Activated CD4-positive, alpha-beta T cell treated with anti-CD3 and anti-CD28 coated beads, Interleukin-2, amount 50 U/mL, for 48 hours (primary cell): Measurements from ENCODE around the gene NEUROD2.

Experiments used
- DNase-seq, 2 experiments: peaks; one replicate each; pipeline ENCODE4 v3.0.0-alpha.2; 2020

Gene NEUROD2

GRCh38 chr17:39634384-39634871 lies 26.7 kb upstream of the NEUROD2 start:
- DNase-seq = no peak

- no peak for DNase-seq
Measured at GRCh38 chr17:39633570-39634183, 26.0 kb upstream of the NEUROD2 start.

DNA sequence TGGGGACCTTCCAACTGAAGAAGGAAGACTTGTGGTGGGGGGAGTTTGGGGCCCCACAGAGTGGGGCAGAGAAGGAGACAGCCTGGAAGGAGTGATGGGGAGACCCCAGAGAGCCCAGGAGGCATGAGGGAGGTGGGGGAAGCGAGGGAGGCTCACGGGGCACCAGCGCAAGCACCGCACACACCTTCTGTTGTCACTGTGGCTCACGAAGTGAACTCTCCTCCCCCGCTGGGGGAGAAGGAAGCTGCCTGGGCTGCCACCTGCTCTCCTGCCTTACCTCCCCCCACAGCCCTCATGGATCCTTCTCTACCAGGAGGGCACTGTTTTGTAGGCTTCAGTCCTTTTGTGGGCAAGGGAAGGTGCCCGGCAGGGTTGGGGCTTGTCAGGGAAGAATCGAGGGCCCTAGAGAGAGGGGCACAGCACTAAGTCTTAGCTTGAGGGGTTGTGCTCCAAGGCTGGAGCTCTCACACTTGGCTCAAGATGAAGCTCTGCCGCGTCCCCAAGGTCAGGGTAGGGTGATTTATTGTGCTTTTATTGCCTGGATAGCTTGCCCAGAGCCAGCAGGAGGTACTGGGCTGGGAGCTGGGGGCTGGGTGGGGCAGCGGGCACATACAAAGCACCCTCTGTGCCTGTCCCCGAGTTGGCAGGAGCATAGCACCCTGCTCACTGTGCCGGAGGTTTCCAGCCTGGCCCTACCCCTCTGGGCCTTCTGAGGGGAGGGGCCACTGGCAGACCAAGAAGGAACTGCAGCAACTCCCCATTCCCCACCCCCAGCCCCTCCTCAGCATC lies 24.6 kb upstream of the NEUROD2 start:
- no peak for DNase-seq

DNA sequence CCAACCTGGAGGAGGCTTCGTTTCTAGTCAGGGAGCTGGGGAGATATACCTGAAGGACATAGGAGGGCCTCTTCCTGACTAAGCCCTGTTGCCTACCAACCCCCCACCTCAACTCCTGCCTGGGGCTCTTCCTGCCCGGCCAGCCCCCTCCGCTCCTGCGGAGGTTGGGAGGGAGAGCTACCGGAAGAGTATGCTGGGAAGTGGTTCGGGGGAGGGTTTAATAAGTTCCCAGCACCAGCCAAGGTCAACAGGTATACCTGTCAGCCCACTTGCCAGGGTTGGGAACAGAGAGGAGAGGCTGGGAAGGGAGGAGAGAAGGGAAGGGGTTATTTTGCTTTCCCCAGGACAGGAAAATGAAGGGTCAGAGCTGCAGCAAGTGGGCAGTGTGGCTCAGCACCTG lies 23.7 kb upstream of the NEUROD2 start:
- no peak for DNase-seq

- DNase-seq = no peak
Measured at GRCh38 chr17:39629898-39630297, 22.2 kb upstream of the NEUROD2 start.

- no peak for DNase-seq
Measured at GRCh38 chr17:39629494-39629880, 21.8 kb upstream of the NEUROD2 start.

DNA sequence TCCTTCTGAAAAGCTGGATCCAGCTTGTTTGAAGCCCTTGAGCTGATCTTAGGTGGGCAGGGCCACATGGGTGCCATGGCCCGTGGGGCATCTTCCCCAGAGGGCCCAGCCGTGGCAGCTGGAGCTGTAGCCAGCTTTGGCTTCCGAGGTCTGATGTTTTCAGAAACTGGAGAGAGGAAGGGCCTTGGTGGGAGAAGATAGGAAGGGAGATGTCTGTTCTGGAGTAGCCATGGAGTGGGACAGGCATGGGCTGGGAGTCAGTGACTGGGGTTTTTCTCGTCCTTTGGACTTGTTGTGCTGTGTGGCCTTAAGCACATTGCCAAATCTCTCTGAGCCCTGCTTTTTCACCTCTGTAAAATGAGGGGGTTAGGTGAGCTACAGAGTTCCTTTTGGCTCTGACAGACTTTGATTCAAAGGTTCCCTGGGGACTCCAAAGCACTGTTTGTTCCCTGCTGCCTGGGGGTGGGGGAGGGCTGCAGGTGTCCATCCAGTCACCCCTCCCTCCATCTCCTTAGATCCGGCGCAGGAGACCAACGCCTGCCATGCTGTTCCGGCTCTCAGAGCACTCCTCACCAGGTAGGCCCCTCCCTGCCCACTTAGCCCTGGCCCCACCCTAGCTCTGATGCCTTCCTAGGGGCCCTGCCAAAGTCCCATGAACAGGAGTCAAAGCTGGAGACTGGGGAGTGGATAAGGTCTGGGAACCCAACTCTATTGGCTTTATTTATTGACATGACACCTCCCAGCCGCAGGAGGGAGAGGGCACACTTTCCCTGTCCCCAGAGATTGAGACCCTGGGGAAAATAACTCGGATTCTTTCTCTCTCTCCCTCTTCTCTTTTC lies 21.2 kb upstream of the NEUROD2 start:
- DNase-seq = no peak

GRCh38 chr17:39627712-39628516 lies 20.2 kb upstream of the NEUROD2 start:
- DNase-seq = no peak

GRCh38 chr17:39627047-39627711 lies 19.5 kb upstream of the NEUROD2 start:
- no peak for DNase-seq

DNA sequence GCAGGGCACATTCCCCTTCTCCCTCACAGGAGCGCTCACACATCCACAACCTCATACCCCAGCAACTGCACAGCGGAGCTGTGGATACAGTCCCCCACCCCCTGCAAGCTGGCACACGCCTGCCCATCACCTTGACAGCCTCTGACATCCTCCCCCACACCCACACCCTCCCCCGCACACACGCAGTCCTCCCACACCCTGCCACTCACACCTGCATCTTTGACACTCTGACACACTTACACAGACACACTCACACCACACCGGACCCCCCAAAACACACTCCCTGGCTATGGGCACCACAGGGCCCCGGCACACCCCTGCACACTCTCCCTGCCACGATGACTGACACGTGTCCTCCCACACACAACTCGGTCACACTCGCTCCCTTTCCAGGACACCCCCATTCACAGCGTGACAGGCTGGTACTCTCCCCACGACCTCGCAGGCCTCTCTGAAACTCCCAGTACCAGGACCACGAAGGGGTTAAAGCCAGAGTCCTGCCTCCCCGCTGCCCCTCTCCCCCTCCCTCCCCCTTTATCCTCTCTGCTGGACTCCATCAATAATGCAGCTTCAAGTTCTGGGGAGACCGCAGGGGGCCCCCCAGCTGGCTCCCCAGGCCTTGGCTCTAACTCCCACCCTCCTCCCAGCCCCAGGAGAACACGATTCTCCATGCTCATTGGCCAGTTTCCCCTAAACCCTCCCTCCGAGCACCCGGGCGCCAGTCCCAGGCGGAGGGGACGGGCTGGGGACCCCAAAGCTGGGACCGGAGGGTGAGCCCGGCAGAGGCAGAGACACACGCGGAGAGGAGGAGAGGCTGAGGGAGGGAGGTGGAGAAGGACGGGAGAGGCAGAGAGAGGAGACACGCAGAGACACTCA lies 18.7 kb upstream of the NEUROD2 start, which contains the start of gene PPP1R1B:
Gene PPP1R1B (plus strand): TSS at position 782 of the 876 bp plus-strand sequence. CDS start 441 bp downstream, outside the sequence.
- DNase-seq = no peak

DNA sequence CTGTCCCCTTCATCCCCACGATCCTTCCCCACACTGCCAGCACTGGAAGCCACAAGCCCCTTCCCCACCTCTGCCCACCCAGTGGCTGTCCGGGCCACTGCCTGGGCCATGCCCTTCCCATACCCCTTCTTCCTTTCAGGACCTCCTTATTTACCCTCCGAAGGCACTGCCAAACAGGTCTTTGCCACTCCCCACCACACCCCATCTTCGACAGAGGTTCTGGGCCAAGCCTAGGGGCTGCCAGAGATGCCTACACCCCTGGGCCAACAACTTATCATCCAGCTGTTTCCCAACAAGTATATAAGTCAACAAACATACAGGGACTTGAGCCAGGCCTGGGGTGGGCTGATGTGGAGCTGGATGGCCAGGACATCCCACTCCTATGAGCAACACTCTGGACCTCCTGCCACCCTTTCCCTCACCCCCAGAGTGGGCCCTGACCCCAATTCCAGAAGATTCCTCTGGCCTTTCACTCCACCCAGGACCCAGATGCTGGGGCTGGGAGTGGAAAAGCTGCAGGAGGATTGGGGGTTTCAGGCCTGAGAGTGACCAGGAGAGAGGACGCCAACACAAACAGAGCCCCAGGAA lies 17.6 kb upstream of the NEUROD2 start:
- no peak for DNase-seq

DNA sequence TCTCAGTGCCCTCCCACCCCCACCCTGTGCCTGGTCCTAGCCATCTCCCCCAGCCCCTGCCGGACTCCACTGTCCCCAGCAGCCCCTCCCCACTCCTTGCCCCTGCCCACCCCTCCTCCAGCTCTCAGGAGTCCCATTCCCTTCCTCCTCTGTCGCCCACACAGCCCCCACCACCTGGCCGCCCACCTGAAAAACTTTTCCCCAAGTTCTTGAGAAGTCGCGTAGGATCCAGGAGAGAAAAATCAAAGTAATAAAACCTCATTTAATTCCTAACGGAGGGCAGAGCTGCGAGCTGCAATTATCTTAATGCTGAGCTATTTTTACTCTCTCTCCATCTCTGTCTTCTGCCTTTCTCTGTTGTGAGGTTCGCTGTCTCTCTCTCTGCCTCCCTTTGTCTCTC lies 16.6 kb upstream of the NEUROD2 start:
- DNase-seq = no peak

DNA sequence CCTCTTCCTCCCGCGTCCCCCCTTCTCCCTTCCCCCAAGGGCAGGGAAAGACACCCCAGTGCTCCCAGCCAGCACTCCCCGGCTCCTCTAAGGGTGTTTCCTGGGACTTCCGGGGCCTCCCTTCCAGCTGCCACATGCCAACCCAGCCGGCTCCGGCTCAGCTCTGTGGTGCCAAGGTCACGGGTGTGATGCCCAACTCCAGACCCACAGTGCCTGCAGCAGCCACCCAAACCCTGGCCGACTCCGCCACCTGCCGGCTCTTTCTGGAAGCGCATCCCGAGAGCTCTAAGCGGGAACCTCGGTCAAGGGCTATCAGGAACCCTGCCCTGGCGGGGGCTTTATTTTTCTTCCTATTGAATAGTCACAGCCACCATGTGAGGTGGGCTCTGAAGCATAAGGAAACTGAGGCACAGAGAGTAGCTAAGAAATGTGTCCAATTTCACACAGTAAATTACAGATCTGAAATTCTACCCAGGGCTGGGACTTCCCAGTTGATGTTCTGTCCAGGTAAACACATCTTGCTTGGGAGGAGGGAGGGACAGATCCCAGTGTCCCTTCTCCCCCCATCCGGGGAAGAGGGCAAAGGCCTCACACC lies 15.7 kb upstream of the NEUROD2 start:
- DNase-seq = peak; percentile 94 to 95

DNA sequence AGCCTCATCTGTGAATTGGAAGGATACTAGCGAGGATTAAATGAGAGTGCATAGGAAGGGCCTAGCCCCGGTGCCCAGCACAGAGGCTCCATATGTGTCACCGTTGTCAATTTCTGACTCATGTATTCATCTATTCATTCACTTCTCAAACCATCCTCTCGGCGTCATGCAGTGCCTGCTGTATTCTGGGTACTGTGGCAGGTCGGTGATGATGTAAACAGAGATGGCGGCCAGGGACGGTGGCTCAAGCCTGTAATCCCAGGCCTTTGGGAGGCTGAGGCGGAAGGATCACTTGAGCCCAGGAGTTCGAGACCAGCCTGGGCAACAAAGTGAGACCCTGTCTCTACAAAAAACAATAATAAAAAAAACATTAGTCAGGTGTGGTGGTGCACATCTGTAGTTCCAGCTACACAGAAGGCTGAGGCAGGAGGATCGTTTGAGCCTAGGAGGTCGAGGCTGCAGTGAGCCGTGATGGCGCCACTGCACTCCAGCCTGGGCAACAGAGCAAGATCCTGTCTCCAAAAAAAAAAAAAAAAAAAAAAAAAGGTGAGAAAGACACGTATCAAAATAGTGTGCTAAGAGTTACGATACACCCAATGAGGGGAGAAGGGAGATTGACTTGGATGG lies 14.8 kb upstream of the NEUROD2 start:
- DNase-seq = peak; percentile 61 to 73

GRCh38 chr17:39621523-39622379 lies 14.0 kb upstream of the NEUROD2 start:
- peak; percentile 89 to 92 for DNase-seq

GRCh38 chr17:39619786-39620101 lies 12.0 kb upstream of the NEUROD2 start:
- DNase-seq = no peak

GRCh38 chr17:39618956-39619785 lies 11.5 kb upstream of the NEUROD2 start:
- no peak for DNase-seq
